Measurements from ENCODE around the gene USP54.
"Not testable (repeated sequence)": the region's sequence is repeated elsewhere in the genome, so short reads cannot be mapped to it uniquely, and the experiment has no call there.

USP54 gene, protein sequence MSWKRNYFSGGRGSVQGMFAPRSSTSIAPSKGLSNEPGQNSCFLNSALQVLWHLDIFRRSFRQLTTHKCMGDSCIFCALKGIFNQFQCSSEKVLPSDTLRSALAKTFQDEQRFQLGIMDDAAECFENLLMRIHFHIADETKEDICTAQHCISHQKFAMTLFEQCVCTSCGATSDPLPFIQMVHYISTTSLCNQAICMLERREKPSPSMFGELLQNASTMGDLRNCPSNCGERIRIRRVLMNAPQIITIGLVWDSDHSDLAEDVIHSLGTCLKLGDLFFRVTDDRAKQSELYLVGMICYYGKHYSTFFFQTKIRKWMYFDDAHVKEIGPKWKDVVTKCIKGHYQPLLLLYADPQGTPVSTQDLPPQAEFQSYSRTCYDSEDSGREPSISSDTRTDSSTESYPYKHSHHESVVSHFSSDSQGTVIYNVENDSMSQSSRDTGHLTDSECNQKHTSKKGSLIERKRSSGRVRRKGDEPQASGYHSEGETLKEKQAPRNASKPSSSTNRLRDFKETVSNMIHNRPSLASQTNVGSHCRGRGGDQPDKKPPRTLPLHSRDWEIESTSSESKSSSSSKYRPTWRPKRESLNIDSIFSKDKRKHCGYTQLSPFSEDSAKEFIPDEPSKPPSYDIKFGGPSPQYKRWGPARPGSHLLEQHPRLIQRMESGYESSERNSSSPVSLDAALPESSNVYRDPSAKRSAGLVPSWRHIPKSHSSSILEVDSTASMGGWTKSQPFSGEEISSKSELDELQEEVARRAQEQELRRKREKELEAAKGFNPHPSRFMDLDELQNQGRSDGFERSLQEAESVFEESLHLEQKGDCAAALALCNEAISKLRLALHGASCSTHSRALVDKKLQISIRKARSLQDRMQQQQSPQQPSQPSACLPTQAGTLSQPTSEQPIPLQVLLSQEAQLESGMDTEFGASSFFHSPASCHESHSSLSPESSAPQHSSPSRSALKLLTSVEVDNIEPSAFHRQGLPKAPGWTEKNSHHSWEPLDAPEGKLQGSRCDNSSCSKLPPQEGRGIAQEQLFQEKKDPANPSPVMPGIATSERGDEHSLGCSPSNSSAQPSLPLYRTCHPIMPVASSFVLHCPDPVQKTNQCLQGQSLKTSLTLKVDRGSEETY (N-terminal part only)

DNA sequence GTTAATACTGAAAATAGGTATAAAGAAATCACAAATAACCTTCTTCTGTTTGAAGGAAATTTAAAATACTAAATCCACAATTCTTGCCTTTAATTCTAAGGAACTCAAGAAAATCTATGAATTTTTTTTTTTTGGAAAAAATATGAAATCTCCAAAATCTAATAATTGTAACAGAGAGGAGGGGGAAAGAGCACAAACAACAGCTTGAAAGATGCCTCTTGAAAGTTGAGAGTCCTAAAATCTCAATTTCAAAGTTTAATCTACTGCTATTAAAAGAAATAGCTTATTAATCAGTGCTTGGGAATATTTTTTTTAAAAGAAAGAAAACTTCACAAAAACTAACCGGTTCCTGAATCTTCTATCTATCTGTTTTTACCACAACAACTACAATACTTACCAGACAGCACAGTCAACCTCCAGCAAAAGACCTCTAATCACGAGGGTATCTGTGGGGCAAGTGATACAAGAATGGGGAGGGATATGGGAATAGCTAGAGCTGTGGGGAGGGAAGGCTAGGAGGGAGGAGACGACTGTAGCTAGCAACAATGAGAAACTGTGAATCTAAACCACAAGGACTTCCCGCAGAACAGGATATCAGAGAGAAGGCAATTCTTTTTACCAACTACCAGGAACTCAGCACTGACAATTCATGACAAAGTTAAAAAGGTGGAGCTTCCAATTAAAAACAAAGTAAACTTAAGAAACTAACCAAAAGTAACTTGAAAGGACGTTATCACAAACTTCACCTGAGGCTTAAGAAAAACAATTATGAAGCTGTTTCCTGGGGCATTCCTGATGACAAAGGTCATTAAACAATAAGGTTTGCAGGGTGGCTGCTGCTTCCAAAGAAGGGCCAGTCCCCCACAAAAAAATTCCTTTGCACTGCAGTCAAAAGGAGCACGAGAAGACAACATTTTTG is at the start of gene USP54:
Gene USP54, minus strand, starts transcription at position 462 of the 919 bp plus-strand sequence. CDS start 15,684 bp downstream, outside the sequence.
- DNase-seq (ENCODE audit: low read depth), result no peak

- DNase-seq (ENCODE audit: low read depth), result no peak
Observed at GRCh38 chr10:73639286-73639685, 48.1 kb upstream of the USP54 start.

GRCh38 chr10:73635781-73636180 is 44.6 kb upstream of the USP54 start:
- no peak for DNase-seq (ENCODE audit: low read depth)

- no peak for DNase-seq (ENCODE audit: low read depth)
Observed at GRCh38 chr10:73634421-73634820, 43.3 kb upstream of the USP54 start.

DNA sequence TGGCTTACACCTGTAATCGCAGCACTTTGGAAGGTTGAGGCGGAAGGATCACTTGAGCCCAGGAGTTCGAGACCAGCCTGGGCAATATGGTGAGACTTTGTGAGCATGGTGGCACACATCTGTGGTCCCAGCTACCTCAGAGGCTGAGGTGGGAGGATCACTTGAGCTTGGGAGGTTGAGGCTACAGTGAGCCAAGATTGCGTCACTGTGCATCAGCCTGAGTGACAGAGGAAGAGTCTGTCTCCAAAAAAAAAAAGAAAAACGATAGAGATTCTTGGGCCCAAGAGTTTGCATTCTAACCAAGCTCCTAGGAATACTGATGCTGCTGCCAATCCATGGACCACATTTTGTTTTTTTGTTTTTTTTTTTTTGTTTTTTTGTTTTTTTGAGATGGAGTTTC is 38.0 kb upstream of the USP54 start:
- DNase-seq (ENCODE audit: low read depth), result no peak

DNA sequence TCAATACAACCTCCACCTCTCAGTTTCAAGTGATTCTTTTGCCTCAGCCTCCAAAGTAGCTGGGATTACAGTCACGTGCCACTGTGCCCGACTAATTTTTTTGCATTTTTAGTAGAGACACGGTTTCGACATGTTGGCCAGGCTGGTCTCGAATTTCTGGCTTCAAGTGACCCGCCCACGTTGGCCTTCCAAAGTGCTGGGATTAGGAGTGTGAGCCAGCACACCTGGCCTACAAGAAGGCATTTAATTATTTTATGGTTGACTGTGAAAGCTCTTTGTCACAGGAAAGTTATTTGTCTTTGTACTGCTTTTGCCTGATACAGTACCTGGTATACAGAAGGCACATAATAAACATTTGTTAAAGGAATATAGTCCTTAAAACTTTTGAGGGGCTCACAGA is 37.3 kb upstream of the USP54 start:
- DNase-seq (ENCODE audit: low read depth), result no peak

DNA sequence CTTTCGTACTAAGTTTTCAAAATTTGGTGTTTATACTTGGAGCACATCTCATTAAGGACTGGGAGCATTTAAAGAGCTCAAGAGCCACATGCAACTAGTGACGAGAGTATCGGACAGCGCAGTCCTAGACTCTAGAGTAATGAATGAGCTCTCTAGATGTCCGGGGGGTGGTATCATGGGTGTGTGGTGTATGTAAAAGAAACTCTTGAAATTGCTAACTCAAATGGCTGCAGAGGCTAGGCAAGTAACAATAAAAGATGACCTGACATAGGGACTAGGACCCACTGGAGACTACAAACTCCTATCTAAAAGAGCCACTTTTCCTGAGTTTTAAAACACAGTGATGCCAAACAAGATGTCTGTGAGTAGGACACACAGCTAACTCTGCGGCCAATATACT is 36.2 kb upstream of the USP54 start:
- DNase-seq (ENCODE audit: low read depth), result no peak

GRCh38 chr10:73625884-73626752 is 35.0 kb upstream of the USP54 start:
- peak; percentile 86 for DNase-seq (ENCODE audit: low read depth)

- no peak for DNase-seq (ENCODE audit: low read depth)
Observed at GRCh38 chr10:73625004-73625883, 34.1 kb upstream of the USP54 start.

- DNase-seq (ENCODE audit: low read depth), result no peak
Observed at GRCh38 chr10:73623056-73623455, 31.9 kb upstream of the USP54 start.

GRCh38 chr10:73620974-73621373 is 29.8 kb upstream of the USP54 start:
- DNase-seq (ENCODE audit: low read depth), result not testable (repeated sequence)

- not testable (repeated sequence) for DNase-seq (ENCODE audit: low read depth)
Observed at GRCh38 chr10:73617143-73617542, 26.0 kb upstream of the USP54 start.

DNA sequence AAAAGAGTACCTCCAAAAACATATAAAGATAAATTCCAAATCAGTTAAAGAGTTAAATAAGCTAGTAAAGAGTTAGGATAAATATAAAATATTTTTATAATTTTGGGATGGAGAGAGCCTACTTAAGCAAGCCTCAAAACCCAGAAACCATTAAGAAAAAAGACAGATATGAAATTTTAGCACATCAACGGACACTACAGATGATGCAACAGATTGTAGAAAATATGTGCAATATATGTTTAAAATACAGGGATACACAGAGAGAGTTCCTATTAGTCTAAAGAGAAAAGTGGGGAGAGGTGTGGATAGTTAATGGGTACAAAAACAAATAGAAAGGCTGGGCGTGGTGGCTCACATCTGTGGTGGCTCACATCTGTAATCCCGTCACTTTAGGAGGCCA is 23.6 kb upstream of the USP54 start:
- DNase-seq (ENCODE audit: low read depth), result no peak

GRCh38 chr10:73609116-73609515 is 18.0 kb upstream of the USP54 start:
- no peak for DNase-seq (ENCODE audit: low read depth)

DNA sequence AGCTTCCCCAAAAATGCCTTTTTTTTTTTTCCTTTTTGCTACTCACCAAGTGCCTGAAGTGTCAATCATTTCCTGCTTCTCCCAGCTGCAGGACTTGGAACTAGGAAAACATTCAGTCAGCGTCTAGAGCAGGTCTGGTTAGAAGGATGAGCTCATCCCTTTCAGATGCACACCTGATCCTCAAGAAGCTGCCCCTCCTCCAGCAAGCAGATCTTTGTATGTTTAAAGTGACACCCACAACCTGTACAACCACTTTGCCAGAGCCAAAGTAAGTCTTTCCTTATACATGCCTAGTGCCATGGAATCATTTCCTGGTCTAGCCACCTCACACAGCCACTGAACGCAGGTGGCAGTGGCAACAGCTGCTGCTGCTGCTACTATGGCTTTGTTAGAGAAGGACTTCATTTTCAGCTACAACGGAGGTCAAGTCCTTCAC is 10.4 kb upstream of the USP54 start:
- DNase-seq (ENCODE audit: low read depth), result no peak

GRCh38 chr10:73597346-73597745 is 6.2 kb upstream of the USP54 start:
- no peak for DNase-seq (ENCODE audit: low read depth)

DNA sequence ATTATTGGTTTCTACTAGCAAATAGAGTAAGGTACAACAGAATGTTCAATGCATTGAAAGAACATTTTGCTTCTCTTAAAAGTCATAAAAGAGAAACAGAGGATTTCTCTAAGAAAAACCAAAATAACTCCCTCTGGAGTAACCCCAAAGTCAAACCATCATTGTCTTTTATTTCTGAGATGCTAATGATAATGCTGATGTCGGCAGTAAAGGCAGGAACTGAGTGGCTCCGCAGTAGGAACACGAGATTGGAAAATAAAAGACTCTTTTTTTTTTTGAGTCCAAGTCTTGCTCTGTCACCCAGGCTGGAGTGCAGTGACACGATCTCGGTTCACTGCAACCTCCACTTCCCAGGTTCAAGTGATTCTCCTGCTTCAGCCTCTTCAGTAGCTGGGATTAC is 2.7 kb upstream of the USP54 start:
- DNase-seq (ENCODE audit: low read depth), result no peak

GRCh38 chr10:73593110-73593509 is 2.0 kb upstream of the USP54 start:
- no peak for DNase-seq (ENCODE audit: low read depth)

- DNase-seq (ENCODE audit: low read depth), result no peak
Observed at GRCh38 chr10:73591935-73592699, 975 bp upstream of the USP54 start.

All from activated gamma-delta T cell treated with anti-CD3 and anti-CD28 coated beads, Interleukin-2, amount 50 U/mL, for 16 hours (primary cell).